T follicular helper cell (primary cell): ENCODE measurements around the gene TCF4.

ENCODE experiments used
- DNase-seq: peaks from one replicate; pipeline ENCODE4 v3.0.0-alpha.2; 2020; ENCODE audit warnings: low read depth

The TCF4 gene

GRCh38 chr18:55585920-55586561 lies 2.0 kb downstream of the TCF4 start:
- DNase-seq = no peak

- DNase-seq = no peak
These were observed 2.7 kb downstream of the TCF4 start for GRCh38 chr18:55585065-55585919.

- DNase-seq = no peak
These were observed 3.8 kb downstream of the TCF4 start for GRCh38 chr18:55584201-55584600.

GRCh38 chr18:55582325-55582724 lies 5.7 kb downstream of the TCF4 start:
- no peak for DNase-seq

- no peak for DNase-seq
These were observed 8.3 kb downstream of the TCF4 start for GRCh38 chr18:55579501-55580270.

- no peak for DNase-seq
These were observed 10.0 kb downstream of the TCF4 start for GRCh38 chr18:55577812-55578539.

GRCh38 chr18:55576001-55576400 lies 12.0 kb downstream of the TCF4 start:
- DNase-seq = no peak

- DNase-seq = no peak
These were observed 12.9 kb downstream of the TCF4 start for GRCh38 chr18:55575066-55575465.

GRCh38 chr18:55573386-55573785 lies 14.6 kb downstream of the TCF4 start:
- no peak for DNase-seq

GRCh38 chr18:55570966-55571365 lies 17.0 kb downstream of the TCF4 start:
- no peak for DNase-seq

- no peak for DNase-seq
These were observed 21.5 kb downstream of the TCF4 start for GRCh38 chr18:55566456-55566935.

- no peak for DNase-seq
These were observed 28.3 kb downstream of the TCF4 start for GRCh38 chr18:55559739-55560138.

- DNase-seq = no peak
These were observed 30.8 kb downstream of the TCF4 start for GRCh38 chr18:55557211-55557610.

- no peak for DNase-seq
These were observed 32.5 kb downstream of the TCF4 start for GRCh38 chr18:55555395-55556027.

GRCh38 chr18:55552526-55553189 lies 35.3 kb downstream of the TCF4 start:
- DNase-seq = no peak

- DNase-seq = no peak
These were observed 36.8 kb downstream of the TCF4 start for GRCh38 chr18:55551227-55551626.

- DNase-seq = no peak
These were observed 37.5 kb downstream of the TCF4 start for GRCh38 chr18:55550471-55550870.

- no peak for DNase-seq
These were observed 38.4 kb downstream of the TCF4 start for GRCh38 chr18:55549474-55550104.

- no peak for DNase-seq
These were observed 40.3 kb downstream of the TCF4 start for GRCh38 chr18:55547705-55548056.
